Keratinocyte (primary cell): Measurements from ENCODE around the gene TBC1D14.

Experiments
- EZH2 ChIP-seq: IDR thresholded peaks from one replicate; pipeline ENCODE4 v1.6.1; 2012; ENCODE audit warnings: inconsistent platforms, mild to moderate bottlenecking, low read length, moderate library complexity
- TF ChIP-seq, protein P1 (sequence below), 3 experiments: IDR thresholded peaks in 1 of 3; conservative IDR thresholded peaks in 1 of 3; optimal IDR thresholded peaks in 1 of 3; 2 replicates in 2 of 3; 3 replicates in 1 of 3; pipeline versions ENCODE3 to v1.5.1; 2011; ENCODE audit warnings: low read length in 3 of 3, mild to moderate bottlenecking in 3 of 3, moderate library complexity in 2 of 3, control low read depth in 1 of 3, inconsistent platforms in 1 of 3; ENCODE audit not compliant: insufficient read depth in 2 of 3; ENCODE audit errors: extremely low read depth in 1 of 3

DNA sequence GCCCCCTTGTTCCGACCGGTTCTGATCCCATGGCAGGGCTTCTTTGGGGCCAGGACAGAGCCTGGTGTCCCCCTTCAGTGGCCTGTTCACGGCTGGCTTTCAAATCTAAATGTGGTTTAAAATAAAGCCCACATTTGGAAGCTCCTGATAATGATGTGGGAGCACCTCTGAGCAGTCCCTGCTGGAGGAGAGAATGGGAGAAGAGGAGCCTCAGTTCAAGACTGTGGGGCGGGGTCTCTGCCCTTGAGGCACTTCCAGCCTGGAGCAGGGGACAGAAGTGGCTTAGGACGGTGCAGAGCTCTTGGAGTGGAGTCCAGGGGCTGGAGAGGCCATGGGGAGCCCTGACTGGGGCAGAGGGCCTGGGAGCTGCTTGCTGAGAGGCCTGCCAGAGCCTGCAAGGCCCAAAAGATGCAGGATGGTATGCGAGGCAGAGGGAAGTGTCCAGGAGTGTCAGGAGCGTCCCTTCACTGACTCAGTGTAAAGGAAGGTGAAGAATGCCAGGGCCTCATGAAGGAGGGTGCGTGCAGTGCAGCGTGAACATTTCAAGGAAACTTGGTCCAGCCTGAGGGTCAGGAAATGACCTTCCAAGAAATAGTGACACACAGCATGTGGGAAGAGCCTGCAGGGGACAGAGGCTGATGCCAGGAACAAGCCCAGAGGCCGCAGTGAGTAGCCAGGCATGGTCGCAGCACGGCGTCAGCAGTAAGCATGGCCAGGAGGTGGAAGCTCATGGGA is 112.5 kb downstream of the TBC1D14 start:
- TF ChIP-seq, protein P1, sequence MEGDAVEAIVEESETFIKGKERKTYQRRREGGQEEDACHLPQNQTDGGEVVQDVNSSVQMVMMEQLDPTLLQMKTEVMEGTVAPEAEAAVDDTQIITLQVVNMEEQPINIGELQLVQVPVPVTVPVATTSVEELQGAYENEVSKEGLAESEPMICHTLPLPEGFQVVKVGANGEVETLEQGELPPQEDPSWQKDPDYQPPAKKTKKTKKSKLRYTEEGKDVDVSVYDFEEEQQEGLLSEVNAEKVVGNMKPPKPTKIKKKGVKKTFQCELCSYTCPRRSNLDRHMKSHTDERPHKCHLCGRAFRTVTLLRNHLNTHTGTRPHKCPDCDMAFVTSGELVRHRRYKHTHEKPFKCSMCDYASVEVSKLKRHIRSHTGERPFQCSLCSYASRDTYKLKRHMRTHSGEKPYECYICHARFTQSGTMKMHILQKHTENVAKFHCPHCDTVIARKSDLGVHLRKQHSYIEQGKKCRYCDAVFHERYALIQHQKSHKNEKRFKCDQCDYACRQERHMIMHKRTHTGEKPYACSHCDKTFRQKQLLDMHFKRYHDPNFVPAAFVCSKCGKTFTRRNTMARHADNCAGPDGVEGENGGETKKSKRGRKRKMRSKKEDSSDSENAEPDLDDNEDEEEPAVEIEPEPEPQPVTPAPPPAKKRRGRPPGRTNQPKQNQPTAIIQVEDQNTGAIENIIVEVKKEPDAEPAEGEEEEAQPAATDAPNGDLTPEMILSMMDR (optimal IDR thresholded peaks at IDR 0.05 in 1 of 3, IDR thresholded peaks at IDR 0.05 in 1 of 3, conservative IDR thresholded peaks at IDR 0.05 in 1 of 3; ENCODE audit: extremely low read depth in 1 of 3, insufficient read depth in 2 of 3, low read length in 3 of 3), result no peak
- TF ChIP-seq EZH2, result no peak
